HEK293T (cell line): ENCODE data around the gene RAD51.

Experiments used
- ARNT ChIP-seq: fragments of 450-650 bp; IDR thresholded peaks from 2 replicates; pipeline ENCODE4 v1.6.1; 2017; ENCODE audit warnings: mild to moderate bottlenecking
- CTBP1 ChIP-seq: fragments of 450-650 bp; IDR thresholded peaks from 2 replicates; pipeline ENCODE4 v1.6.1; 2016; ENCODE audit warnings: borderline replicate concordance
- LEF1 ChIP-seq: fragments of 450-650 bp; IDR thresholded peaks from 2 replicates; pipeline ENCODE4 v1.6.1; 2017; ENCODE audit warnings: mild to moderate bottlenecking, borderline replicate concordance

GRCh38 chr15:40755812-40756208 is 60.8 kb downstream of the RAD51 start:
- TF ChIP-seq LEF1 (no peak), CTBP1 (no peak), ARNT (no peak)
